Spinal cord (tissue), 10 donors: ENCODE measurements around the gene LRRC31. TPM values are rescaled to one million over a fixed set of nuclear protein-coding genes. Genes with fewer than 3 reads are reported as not detected.

ENCODE experiments used
- DNase-seq, 6 donors: peaks; one replicate each; pipeline versions ENCODE4 v3.0.0 to v3.0.0-alpha.2; 2013 to 2015; ENCODE audit warnings: low spot score in 6 of 6, low read depth in 4 of 6
- H3K27ac ChIP-seq: one replicate; pipeline ENCODE4 v1.5.1; 2013; ENCODE audit warnings: low read depth, low read length, control low read depth
- H3K27me3 ChIP-seq: one replicate; pipeline ENCODE4 v1.6.1; 2013; ENCODE audit warnings: low read length; ENCODE audit not compliant: control insufficient read depth, insufficient read depth
- H3K36me3 ChIP-seq: one replicate; pipeline ENCODE4 v1.6.1; 2013; ENCODE audit warnings: low read length; ENCODE audit not compliant: control insufficient read depth, insufficient read depth
- H3K4me1 ChIP-seq: one replicate; pipeline ENCODE4 v1.6.1; 2013; ENCODE audit warnings: low read length; ENCODE audit not compliant: control insufficient read depth, insufficient read depth
- H3K4me3 ChIP-seq: one replicate; pipeline ENCODE4 v1.5.1; 2013; ENCODE audit warnings: low read depth, low read length, control low read depth
- H3K9me3 ChIP-seq: one replicate; pipeline ENCODE4 v1.6.1; 2013; ENCODE audit warnings: low read length; ENCODE audit not compliant: control insufficient read depth, insufficient read depth
- WGBS: methylation state at CpG from one replicate; pipeline ENCODE4 v1.1.5; 2013; ENCODE audit warnings: missing lambda C conversion rate; ENCODE audit not compliant: insufficient coverage; 5-methylcytosine and 5-hydroxymethylcytosine counted together
- polyA plus RNA-seq, 2 donors: library from polyadenylated mRNA; unstranded; fragments of 120-200 nt; gene quantifications; one replicate each; pipeline ENCODE4 v1.2.1, GENCODE V29; 2013; ENCODE audit not compliant: insufficient read length in 2 of 2
- total RNA-seq, 2 donors: library from RNA; depleted of rRNA in 1 of 2; stranded (reverse); fragments of 120-200 nt in 1 of 2; fragments of >200 nt in 1 of 2; gene quantifications; one replicate each; pipeline versions ENCODE4 v1.2.3 to v1.2.4, GENCODE V29; 2013 to 2014
- donor health status: healthy.

LRRC31 gene
- total and polyA plus RNA-seq, 4 donors, result 0.50 to 1.4 (median 0.69) TPM; not detected in 1

DNA sequence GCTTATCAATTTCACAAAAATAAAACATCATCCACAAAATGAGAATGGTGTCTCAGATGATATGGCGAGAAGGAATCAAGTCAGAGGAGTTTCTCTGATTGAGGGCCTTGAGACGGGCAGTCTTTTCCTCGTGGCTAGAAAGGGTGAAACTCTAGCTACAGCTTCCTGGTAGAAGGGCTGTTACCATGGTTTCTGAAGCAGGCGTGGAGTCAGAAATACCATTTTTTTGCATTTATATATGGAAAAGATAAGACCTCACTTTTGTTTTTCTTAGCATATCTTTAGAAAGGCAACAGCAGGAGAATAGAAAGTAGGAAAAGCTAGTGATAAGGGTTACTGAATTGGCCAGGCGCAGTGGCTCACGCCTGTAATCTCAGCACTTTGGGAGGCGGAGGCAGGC, 24.4 kb upstream of the LRRC31 start:
- Histone ChIP-seq H3K36me3 (no peaks in the 10 kb centered on the region), H3K4me3 (no peak overlapping the region), H3K4me1 (no peaks in the 10 kb centered on the region), H3K27ac (no peak overlapping the region), H3K9me3 (no peaks in the 10 kb centered on the region), H3K27me3 (no peaks in the 10 kb centered on the region)
- 72% methylated on average over 5 of the region's 7 CpGs for WGBS
- DNase-seq, result no peak

- no peak overlapping the region for H3K4me3 ChIP-seq
- peaks cover 1% of the 10 kb centered on the region for H3K4me1 ChIP-seq
- no peaks in the 10 kb centered on the region for H3K9me3 ChIP-seq
- H3K27me3 ChIP-seq, result no peaks in the 10 kb centered on the region
- peak in 1 of 6 donors; percentile 7 for DNase-seq
- H3K36me3 ChIP-seq, result no peaks in the 10 kb centered on the region
- no peak overlapping the region for H3K27ac ChIP-seq
- 76% methylated on average over 4 of the region's 7 CpGs for WGBS
Observed at GRCh38 chr3:169891886-169892285, 22.2 kb upstream of the LRRC31 start.

DNA sequence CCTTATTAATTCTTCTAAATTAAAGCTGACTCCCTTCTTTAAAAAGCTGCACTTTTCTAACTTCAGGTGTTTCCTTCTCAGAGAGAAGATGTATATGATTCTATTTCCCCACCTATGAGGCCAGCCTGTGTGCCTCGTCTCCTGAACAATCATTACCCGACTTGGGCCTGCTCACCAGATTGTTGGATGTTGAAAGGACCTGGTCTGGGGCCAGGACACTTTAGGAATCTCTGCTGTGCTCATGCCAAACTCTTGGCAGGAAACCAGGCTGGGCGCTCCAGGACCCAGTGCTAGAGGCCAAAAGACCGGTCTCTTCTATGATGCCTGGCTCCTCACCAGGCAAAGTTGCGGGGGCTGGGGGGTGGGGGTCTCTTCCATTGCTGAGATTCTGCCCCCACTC, 16.9 kb upstream of the LRRC31 start:
- 58% methylated on average over 2 of the region's 5 CpGs for WGBS
- H3K4me3 ChIP-seq, result no peak overlapping the region
- H3K9me3 ChIP-seq, result no peaks in the 10 kb centered on the region
- H3K4me1 ChIP-seq, result peaks cover 4% of the 10 kb centered on the region
- H3K27me3 ChIP-seq, result no peaks in the 10 kb centered on the region
- no peak overlapping the region for H3K27ac ChIP-seq
- DNase-seq, result peak; percentile 21 to 92 (median 72)
- no peaks in the 10 kb centered on the region for H3K36me3 ChIP-seq

DNA sequence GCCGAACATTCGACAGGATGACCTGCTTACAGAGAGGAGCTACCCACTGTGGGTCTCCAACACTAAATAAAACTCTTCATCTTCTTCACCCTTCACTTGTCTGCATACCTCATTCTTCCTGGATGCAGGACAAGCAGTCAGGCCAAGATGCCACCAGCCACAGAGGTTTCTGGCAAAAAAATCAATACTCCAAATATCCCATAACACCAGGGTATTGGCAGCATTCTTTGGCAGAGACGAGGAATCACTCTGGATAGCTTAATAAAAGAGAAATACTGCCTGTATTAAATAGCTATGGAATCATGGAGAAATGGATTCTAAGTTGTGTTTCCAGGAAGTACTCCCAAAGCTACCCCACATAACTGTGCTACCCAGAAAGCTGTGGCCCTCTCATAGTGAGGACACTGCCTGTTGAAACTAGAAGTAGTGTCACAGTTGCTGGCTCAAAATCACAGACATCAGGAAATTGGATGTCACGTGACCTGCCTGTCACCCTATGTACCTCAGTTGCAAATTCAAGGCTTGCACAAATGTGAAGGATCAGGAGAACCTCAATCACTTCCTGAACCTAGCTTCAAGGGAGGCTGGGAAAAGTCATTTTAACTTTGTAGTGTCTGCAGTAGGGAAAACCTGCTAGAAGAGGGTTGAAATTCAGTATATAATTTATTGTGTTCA, 11.0 kb upstream of the LRRC31 start:
- Histone ChIP-seq H3K27me3 (no peaks in the 10 kb centered on the region), H3K9me3 (no peaks in the 10 kb centered on the region), H3K4me1 (peaks cover 7% of the 10 kb centered on the region), H3K36me3 (no peaks in the 10 kb centered on the region), H3K27ac (no peak overlapping the region), H3K4me3 (no peak overlapping the region)
- DNase-seq, result peak in 1 of 6 donors; percentile 9
- WGBS, result 82% methylated on average over 3 of the region's 4 CpGs

DNA sequence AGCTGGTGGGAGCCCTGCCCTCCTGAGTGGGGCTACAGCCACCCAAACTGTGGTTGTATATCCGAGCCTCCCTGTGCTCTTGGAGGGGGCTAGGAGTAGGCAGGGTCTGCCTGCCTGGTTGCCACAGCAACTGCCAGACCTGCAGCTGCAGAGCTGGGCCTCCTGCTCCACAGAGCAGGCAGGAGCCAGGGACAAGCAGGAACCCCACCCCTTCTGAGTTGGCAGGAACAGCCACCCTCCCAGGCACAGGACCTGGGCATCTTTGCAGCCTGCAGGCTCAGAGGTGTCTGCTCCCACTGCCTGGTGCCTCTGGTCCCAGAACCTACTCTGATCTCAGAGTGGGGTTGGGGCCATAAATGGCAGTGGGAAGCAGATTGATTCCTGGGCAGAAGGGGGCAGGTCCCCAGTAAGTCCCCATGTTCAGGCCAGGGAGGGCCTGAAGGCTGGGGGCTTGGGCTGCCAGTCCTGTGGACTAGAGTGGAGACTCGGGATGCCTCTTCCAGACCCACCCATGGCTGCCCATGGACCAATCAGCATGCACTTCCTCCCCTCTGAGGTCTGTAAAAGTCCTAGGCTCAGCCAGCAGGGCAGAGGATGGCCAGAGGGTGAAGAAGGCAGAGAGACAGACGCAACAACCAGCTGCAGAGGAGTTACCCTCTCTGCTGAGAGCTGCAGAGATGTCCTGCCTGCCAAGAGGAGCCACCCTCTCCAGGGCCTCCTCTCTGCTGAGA, 10.3 kb upstream of the LRRC31 start:
- DNase-seq, result peak in 1 of 6 donors; percentile 16
- Histone ChIP-seq H3K4me3 (no peak overlapping the region), H3K36me3 (no peaks in the 10 kb centered on the region), H3K4me1 (peaks cover 7% of the 10 kb centered on the region), H3K27ac (no peak overlapping the region), H3K9me3 (no peaks in the 10 kb centered on the region), H3K27me3 (no peaks in the 10 kb centered on the region)
- WGBS, result 50% methylated on average over 3 of the region's 3 CpGs

- no peak overlapping the region for H3K4me3 ChIP-seq
- H3K36me3 ChIP-seq, result no peaks in the 10 kb centered on the region
- DNase-seq, result no peak
- 89% methylated on average over 6 of the region's 8 CpGs for WGBS
- H3K27ac ChIP-seq, result no peak overlapping the region
- H3K4me1 ChIP-seq, result peaks cover 7% of the 10 kb centered on the region
- no peaks in the 10 kb centered on the region for H3K9me3 ChIP-seq
- no peaks in the 10 kb centered on the region for H3K27me3 ChIP-seq
Observed at GRCh38 chr3:169879013-169879557, 9.3 kb upstream of the LRRC31 start.

- Histone ChIP-seq H3K4me3 (no peak overlapping the region), H3K36me3 (no peaks in the 10 kb centered on the region), H3K9me3 (no peaks in the 10 kb centered on the region), H3K4me1 (no peaks in the 10 kb centered on the region), H3K27me3 (no peaks in the 10 kb centered on the region), H3K27ac (no peak overlapping the region)
- DNase-seq, result no peak
- 75% methylated on average over 1 of the region's 2 CpGs for WGBS
Observed at GRCh38 chr3:169871129-169871886, 1.6 kb upstream of the LRRC31 start.

DNA sequence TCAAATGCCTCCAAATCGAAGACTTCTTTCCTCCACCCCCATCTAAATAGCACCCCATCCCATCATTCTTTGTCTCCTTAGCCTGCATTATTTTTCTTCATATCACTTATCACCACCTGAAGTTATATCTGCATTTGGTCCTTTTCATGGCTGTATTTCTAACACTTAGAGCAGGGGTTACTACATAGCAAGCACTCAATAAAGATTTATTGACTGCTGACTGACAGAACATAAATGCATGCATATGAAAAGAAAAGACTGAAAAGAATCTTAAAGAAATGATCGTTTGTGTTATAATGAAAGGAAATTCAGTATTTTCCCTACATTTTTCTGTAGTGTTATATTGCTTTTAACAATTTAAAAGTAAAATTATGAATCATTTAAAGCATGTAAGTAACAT, 1.4 kb downstream of the LRRC31 start:
- H3K27me3 ChIP-seq, result no peaks in the 10 kb centered on the region
- H3K9me3 ChIP-seq, result no peaks in the 10 kb centered on the region
- no peak overlapping the region for H3K27ac ChIP-seq
- H3K36me3 ChIP-seq, result no peaks in the 10 kb centered on the region
- WGBS, result 80% methylated on average over 1 of the region's 2 CpGs
- no peaks in the 10 kb centered on the region for H3K4me1 ChIP-seq
- H3K4me3 ChIP-seq, result no peak overlapping the region
- no peak for DNase-seq

DNA sequence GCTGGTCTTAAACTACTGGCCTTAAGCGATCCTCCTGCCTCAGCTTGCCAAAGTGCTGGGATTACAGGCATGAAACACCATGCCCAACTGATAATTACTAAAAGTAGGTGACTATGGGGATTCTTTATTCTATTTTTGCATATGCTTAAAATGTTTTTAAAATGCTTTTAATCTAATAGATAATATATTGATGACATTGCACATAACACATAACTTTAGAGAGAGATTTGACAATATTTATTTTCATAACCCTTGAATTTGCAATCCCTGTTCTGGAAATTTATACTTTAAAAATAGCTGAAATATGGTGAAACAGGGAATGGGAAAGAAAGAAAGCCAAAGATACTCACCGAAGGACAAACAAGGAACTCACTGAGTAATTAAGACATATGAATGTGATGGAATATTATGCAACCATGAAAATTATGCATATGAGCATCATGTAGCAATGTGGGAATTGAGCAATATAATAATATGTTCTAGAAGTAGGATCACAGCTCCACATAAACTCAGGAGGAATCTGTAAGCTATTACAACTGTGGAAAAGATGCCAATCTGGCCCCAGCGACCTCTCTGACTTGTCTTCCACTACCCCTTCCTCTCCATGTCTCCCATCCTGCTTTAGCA, 2.0 kb downstream of the LRRC31 start:
- Histone ChIP-seq H3K4me3 (no peak overlapping the region), H3K27me3 (no peaks in the 10 kb centered on the region), H3K36me3 (no peaks in the 10 kb centered on the region), H3K4me1 (no peaks in the 10 kb centered on the region), H3K27ac (no peak overlapping the region), H3K9me3 (no peaks in the 10 kb centered on the region)
- no peak for DNase-seq
- WGBS, result 100% methylated on average over 2 of the region's 3 CpGs
